A673 (cell line): ENCODE measurements around the gene PPM1K. TPM values are rescaled to one million over a fixed set of nuclear protein-coding genes. Genes with fewer than 3 reads are reported as not detected.

Experiments
- BruUV-seq: library from RNA; stranded (reverse); fragments of 400-500 nt; replicated peaks from 2 replicates; lab custom pipeline; 2021; lab: Mats Ljungman, UMichigan
- CTCF ChIA-PET: fragments of 300-600 bp; sonication (Branson Sonifier 250); formaldehyde crosslinking; loops from one replicate; lab custom pipeline; 2022; ENCODE audit warnings: antibody characterized with exemption; lab: Charles Lee
- POLR2A ChIA-PET: fragments of 300-600 bp; sonication (Branson Sonifier 250); formaldehyde crosslinking; loops from one replicate; lab custom pipeline; 2022; ENCODE audit warnings: antibody characterized with exemption; ENCODE audit not compliant: low non-redundant PET; lab: Charles Lee
- DNase-seq: peaks from one replicate; pipeline ENCODE4 v3.0.0-alpha.2; 2015; ENCODE audit warnings: low spot score
- H3K27ac ChIP-seq: fragments of 200-600 bp; sonication (generic); 2 replicates; pipeline ENCODE4 v1.5.1; 2016; ENCODE audit warnings: mixed run types, low read depth, mild to moderate bottlenecking, mixed read lengths, antibody characterized with exemption, low read length; ENCODE audit not compliant: poor library complexity, severe bottlenecking
- H3K27me3 ChIP-seq: fragments of 200-600 bp; sonication (generic); replicated peaks from 2 replicates; pipeline ENCODE4 v1.6.1; 2017; ENCODE audit warnings: mixed run types, low read depth, mild to moderate bottlenecking, mixed read lengths, antibody characterized with exemption, low read length; ENCODE audit not compliant: insufficient read depth, poor library complexity
- H3K36me3 ChIP-seq: fragments of 200-600 bp; sonication (generic); 2 replicates; pipeline ENCODE4 v1.6.1; 2016; ENCODE audit warnings: mixed run types, mild to moderate bottlenecking, mixed read lengths, antibody characterized with exemption, low read length; ENCODE audit not compliant: insufficient read depth, poor library complexity, severe bottlenecking
- H3K4me1 ChIP-seq: fragments of 200-600 bp; sonication (generic); 2 replicates; pipeline ENCODE4 v1.6.1; 2017; ENCODE audit warnings: mixed run types, mild to moderate bottlenecking, mixed read lengths, antibody characterized with exemption, low read length; ENCODE audit not compliant: insufficient read depth, poor library complexity, severe bottlenecking
- H3K4me3 ChIP-seq: fragments of 200-600 bp; sonication (generic); 2 replicates; pipeline ENCODE4 v1.5.1; 2016; ENCODE audit warnings: low read depth, mixed run types, mild to moderate bottlenecking, mixed read lengths, low read length; ENCODE audit not compliant: poor library complexity, severe bottlenecking
- H3K9me3 ChIP-seq: fragments of 200-600 bp; sonication (generic); 2 replicates; pipeline ENCODE4 v1.6.1; 2016; ENCODE audit warnings: mixed run types, low read depth, mild to moderate bottlenecking, mixed read lengths, antibody characterized with exemption, low read length; ENCODE audit not compliant: poor library complexity, severe bottlenecking
- CTCF ChIP-seq: fragments of 300-800, 200-600 bp; sonication (generic); conservative IDR thresholded peaks from 2 replicates; pipeline ENCODE4 v1.5.1; 2017; ENCODE audit warnings: low read depth, mild to moderate bottlenecking, antibody characterized with exemption, low read length, moderate library complexity, mixed read lengths
- EZH2 ChIP-seq: fragments of 200-600 bp; sonication (generic); IDR thresholded peaks from 2 replicates; pipeline ENCODE4 v1.6.1; 2017; ENCODE audit warnings: borderline replicate concordance, low read depth, mild to moderate bottlenecking, mixed read lengths, antibody characterized with exemption, low read length; ENCODE audit not compliant: poor library complexity, severe bottlenecking
- intact Hi-C: fragments of 100-400 bp; cut with micrococcal nuclease; formaldehyde crosslinking; loops from one replicate; pipeline ENCODE4 v1.10.0; 2022; ENCODE audit not compliant: unreplicated experiment
- total RNA-seq: library from RNA; stranded (reverse); gene quantifications from 2 replicates; pipeline ENCODE4 v1.2.3, GENCODE V29; 2021

The PPM1K gene
- total RNA-seq, 1 experiment from 2014 or later, result 2.7 TPM

- no peak for TF ChIP-seq CTCF
- no peak for TF ChIP-seq EZH2
- H3K36me3 ChIP-seq, result no peaks in the 10 kb centered on the region
- H3K9me3 ChIP-seq, result no peaks in the 10 kb centered on the region
- ChIA-PET CTCF (no interaction called here), POLR2A (no interaction called here)
- no peaks in the 10 kb centered on the region for H3K27me3 ChIP-seq
- intact Hi-C loops, result no loop called here
- no peak overlapping the region for H3K27ac ChIP-seq
- DNase-seq, result no peak
- no peaks in the 10 kb centered on the region for H3K4me1 ChIP-seq
- no TSS peak for BruUV-seq
- H3K4me3 ChIP-seq, result no peak overlapping the region
Observed at GRCh38 chr4:88230461-88230891, 53.9 kb downstream of the PPM1K start.

GRCh38 chr4:88227734-88228133 is 56.6 kb downstream of the PPM1K start:
- ChIA-PET POLR2A (no interaction called here), CTCF (no interaction called here)
- no peaks in the 10 kb centered on the region for H3K36me3 ChIP-seq
- TF ChIP-seq CTCF (no peak), EZH2 (no peak)
- DNase-seq, result no peak
- intact Hi-C loops, result no loop called here
- no peak overlapping the region for H3K27ac ChIP-seq
- no peaks in the 10 kb centered on the region for H3K27me3 ChIP-seq
- H3K4me3 ChIP-seq, result no peak overlapping the region
- no peaks in the 10 kb centered on the region for H3K4me1 ChIP-seq
- H3K9me3 ChIP-seq, result no peaks in the 10 kb centered on the region
- no TSS peak for BruUV-seq

- no peaks in the 10 kb centered on the region for H3K4me1 ChIP-seq
- no peaks in the 10 kb centered on the region for H3K36me3 ChIP-seq
- BruUV-seq, result no TSS peak
- no peak overlapping the region for H3K27ac ChIP-seq
- TF ChIP-seq CTCF, result no peak
- TF ChIP-seq EZH2, result no peak
- H3K4me3 ChIP-seq, result no peak overlapping the region
- intact Hi-C loops, result no loop called here
- ChIA-PET POLR2A (no interaction called here), CTCF (no interaction called here)
- no peak for DNase-seq
- no peaks in the 10 kb centered on the region for H3K27me3 ChIP-seq
- no peaks in the 10 kb centered on the region for H3K9me3 ChIP-seq
Observed at GRCh38 chr4:88226143-88226542, 58.2 kb downstream of the PPM1K start.
